ENCODE results near the gene ZRANB3.

GRCh38 chr2:135454608-135455007 is 76.4 kb downstream of the ZRANB3 start:
- TF ChIP-seq POLR2A (IDR thresholded peaks at IDR 0.05) (no peak), CTCF (IDR thresholded peaks at IDR 0.05) (no peak)

Measured in suprapubic skin (tissue), 3 donors.